Right atrium auricular region (tissue), 2 donors: ENCODE measurements around the gene STARD3NL. TPM values are rescaled to one million over a fixed set of nuclear protein-coding genes. Genes with fewer than 3 reads are reported as not detected.
"Not testable (repeated sequence)": the region's sequence is repeated elsewhere in the genome, so short reads cannot be mapped to it uniquely, and the experiment has no call there.

Experiments used
- DNase-seq: peaks from one replicate; pipeline ENCODE4 v3.0.0-alpha.2; 2019; ENCODE audit warnings: low spot score
- H3K27ac ChIP-seq, 2 donors: fragments of 200-600 bp; sonication (generic); 1 replicate in 1 of 2; 2 replicates in 1 of 2; pipeline ENCODE4 v1.5.1; 2016 to 2019
- H3K27me3 ChIP-seq, 2 donors: fragments of 200-600 bp; sonication (generic); one replicate each; pipeline versions ENCODE4 v1.5.1 to v1.6.0; 2017 to 2019
- H3K36me3 ChIP-seq: fragments of 200-600 bp; sonication (generic); one replicate; pipeline ENCODE4 v1.5.1; 2016
- H3K4me1 ChIP-seq, 2 donors: fragments of 200-600 bp; sonication (generic); one replicate each; pipeline versions ENCODE4 v1.5.1 to v1.6.0; 2017 to 2019
- H3K4me3 ChIP-seq, 2 donors: fragments of 200-600 bp; sonication (generic); 1 replicate in 1 of 2; 2 replicates in 1 of 2; pipeline ENCODE4 v1.5.1; 2017 to 2019; ENCODE audit warnings: mild to moderate bottlenecking in 1 of 2, moderate library complexity in 1 of 2
- H3K9me3 ChIP-seq, 2 donors: fragments of 200-600 bp; sonication (generic); one replicate each; pipeline ENCODE4 v1.5.1; 2019
- total RNA-seq, 2 donors: library from RNA; depleted of rRNA; stranded (reverse); fragments of >200 nt; gene quantifications; one replicate each; pipeline ENCODE4 v1.1.0, GENCODE V29; 2016
- TF ChIP-seq, protein P1 (sequence below), 2 donors: fragments of 200-600 bp; sonication (generic); IDR thresholded peaks; one replicate each; pipeline ENCODE4 v1.5.1; 2019; ENCODE audit warnings: antibody characterized with exemption in 2 of 2

The STARD3NL gene
- total RNA-seq, 2 donors from 2014 or later: 36.3 to 41.9 TPM

DNA sequence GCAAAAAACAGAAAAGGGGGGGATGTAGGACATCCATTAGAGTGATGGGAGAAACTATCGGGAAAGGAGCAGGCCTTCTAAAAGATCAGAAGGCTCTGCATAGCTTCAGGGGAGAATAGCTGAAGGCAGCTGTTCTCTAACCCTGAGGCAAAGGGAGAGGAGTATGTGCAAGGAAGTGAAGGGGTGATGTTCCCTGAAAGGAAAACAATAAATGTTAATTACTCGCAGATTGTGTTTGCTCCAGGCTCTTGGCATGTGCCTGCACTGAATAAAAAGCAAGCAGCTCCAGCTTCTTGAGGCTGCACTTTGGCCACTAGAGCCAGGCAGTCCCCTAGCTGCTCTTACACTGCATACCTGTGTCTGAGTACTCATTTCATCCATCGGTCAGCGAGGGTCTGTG, 14.4 kb upstream of the STARD3NL start:
- H3K27ac ChIP-seq: no peak overlapping the region
- no peak overlapping the region for H3K4me3 ChIP-seq
- TF ChIP-seq, protein P1, sequence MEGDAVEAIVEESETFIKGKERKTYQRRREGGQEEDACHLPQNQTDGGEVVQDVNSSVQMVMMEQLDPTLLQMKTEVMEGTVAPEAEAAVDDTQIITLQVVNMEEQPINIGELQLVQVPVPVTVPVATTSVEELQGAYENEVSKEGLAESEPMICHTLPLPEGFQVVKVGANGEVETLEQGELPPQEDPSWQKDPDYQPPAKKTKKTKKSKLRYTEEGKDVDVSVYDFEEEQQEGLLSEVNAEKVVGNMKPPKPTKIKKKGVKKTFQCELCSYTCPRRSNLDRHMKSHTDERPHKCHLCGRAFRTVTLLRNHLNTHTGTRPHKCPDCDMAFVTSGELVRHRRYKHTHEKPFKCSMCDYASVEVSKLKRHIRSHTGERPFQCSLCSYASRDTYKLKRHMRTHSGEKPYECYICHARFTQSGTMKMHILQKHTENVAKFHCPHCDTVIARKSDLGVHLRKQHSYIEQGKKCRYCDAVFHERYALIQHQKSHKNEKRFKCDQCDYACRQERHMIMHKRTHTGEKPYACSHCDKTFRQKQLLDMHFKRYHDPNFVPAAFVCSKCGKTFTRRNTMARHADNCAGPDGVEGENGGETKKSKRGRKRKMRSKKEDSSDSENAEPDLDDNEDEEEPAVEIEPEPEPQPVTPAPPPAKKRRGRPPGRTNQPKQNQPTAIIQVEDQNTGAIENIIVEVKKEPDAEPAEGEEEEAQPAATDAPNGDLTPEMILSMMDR (IDR thresholded peaks at IDR 0.05): no peak

DNA sequence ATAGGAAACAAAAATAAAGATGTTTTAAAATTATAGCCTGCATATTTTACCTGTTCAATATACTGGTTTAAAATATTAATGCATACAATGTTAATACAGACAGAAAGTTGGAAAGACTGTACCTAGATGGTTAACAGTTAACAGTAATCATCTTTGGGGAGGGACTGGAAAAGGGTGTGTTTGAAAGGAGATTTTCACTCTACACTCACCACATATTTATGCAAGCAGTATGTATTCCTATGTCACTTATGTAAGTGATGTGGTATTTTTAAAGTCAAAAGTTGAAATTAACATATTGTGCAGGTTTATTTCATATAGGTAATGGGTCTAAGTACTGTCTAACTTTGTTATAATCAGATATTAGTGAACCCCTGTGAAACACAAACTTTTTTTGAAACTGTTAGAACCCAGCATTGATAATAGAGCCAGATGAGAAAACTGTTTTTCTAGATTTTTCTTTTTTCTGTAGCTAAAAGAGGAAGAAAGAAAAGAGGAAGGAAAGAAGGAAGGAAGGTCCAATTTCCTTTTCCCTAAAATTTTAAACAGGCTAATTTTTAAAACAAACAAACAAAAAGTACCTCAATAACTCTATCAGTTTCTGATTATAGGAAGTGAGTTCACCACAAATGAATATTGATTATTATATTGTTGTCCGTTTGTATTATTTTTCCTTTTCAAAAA, 9.0 kb upstream of the STARD3NL start:
- DNase-seq: no peak
- Histone ChIP-seq H3K27me3 (no peaks in the 10 kb centered on the region), H3K27ac (no peak overlapping the region), H3K4me1 (no peaks in the 10 kb centered on the region), H3K36me3 (no peaks in the 10 kb centered on the region), H3K4me3 (no peak overlapping the region), H3K9me3 (no peaks in the 10 kb centered on the region)
- TF ChIP-seq, protein P1 (IDR thresholded peaks at IDR 0.05): no peak

More for the DNA sequence above, 14.4 kb upstream of the STARD3NL start:
- H3K4me1 ChIP-seq: no peaks in the 10 kb centered on the region
- no peaks in the 10 kb centered on the region for H3K9me3 ChIP-seq
- no peaks in the 10 kb centered on the region for H3K36me3 ChIP-seq
- DNase-seq: no peak
- H3K27me3 ChIP-seq: no peaks in the 10 kb centered on the region

DNA sequence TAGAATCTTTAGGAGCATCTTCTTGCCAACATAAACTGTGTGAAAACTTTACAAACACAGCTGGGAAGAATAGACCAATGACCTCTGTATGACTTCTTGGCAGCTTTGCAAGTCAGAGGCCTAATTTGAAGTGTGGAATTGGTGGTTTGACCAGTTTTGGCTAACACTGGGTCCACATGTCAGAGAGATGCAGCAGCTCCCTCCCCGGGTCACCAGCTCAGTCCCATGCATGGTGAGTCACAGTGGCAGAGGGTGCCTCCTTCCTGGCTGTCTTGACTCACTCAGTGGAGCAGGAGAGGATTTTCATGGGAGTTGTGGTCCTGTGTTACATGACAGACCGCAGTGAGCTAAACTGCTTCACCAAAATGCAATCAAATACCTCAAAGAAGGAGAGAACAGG, 8.2 kb upstream of the STARD3NL start:
- H3K36me3 ChIP-seq: no peaks in the 10 kb centered on the region
- TF ChIP-seq, protein P1 (IDR thresholded peaks at IDR 0.05): no peak
- no peaks in the 10 kb centered on the region for H3K27me3 ChIP-seq
- H3K4me1 ChIP-seq: no peaks in the 10 kb centered on the region
- no peak overlapping the region for H3K4me3 ChIP-seq
- H3K27ac ChIP-seq: no peak overlapping the region
- no peaks in the 10 kb centered on the region for H3K9me3 ChIP-seq
- DNase-seq: peak; percentile 69

DNA sequence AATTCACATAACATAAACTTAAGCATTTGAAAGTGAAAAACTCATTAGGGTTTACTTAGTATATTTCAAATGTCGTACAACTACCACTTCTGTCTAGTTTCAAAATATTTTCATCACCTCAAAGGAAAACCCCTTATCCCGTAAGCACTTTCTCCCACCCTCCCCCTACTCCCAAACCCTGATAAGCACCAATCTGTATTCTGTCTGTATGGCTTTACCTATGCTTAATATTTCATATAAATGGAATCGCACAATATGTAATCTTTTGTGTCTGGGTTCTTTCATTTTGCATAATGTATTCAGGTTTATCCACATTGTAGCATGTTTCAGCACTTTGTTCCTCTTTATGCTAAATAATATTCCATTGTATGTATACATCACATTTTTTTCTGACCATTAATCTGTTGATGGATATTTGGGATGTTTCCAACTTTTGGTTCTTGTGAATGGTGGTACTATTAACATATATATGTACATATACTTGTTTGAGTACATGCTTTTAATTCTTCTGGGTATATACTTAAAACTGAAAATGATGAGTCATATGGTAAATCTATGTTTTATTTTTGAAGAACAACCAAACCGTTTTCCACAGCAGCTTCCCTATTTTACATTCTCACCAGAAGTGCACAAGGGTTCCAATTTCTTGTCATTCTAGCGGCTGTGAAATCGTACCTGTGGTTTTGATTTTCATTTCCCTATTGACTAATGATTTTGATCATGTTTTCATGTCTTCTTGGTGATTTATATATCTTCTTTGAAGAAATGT, 6.2 kb upstream of the STARD3NL start:
- H3K9me3 ChIP-seq: no peaks in the 10 kb centered on the region
- H3K27me3 ChIP-seq: peaks cover 0 to 3% of the 10 kb centered on the region in 2 donors
- no peaks in the 10 kb centered on the region for H3K4me1 ChIP-seq
- H3K4me3 ChIP-seq: no peak overlapping the region
- DNase-seq: no peak
- TF ChIP-seq, protein P1 (IDR thresholded peaks at IDR 0.05): no peak
- H3K27ac ChIP-seq: no peak overlapping the region
- H3K36me3 ChIP-seq: no peaks in the 10 kb centered on the region

DNA sequence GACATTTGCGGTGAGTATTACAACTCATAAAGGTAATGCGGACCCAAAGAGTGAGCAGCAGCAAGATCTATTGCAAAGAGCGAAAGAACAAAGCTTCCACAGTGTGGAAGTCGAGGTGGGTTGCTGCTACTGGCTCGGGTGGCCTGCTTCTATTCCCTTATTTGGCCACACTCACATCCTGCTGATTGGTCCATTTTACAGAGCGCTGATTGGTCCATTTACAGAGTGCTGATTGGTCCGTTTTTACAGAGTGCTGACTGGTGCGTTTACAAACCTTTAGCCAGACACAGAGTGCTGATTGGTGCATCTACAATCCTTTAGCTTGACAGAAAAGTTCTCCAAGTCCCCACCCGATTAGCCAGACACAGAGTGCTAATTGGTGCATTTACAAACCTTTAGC, 2.5 kb upstream of the STARD3NL start:
- DNase-seq, H3K36me3 ChIP-seq, H3K4me3 ChIP-seq: not testable (repeated sequence)

DNA sequence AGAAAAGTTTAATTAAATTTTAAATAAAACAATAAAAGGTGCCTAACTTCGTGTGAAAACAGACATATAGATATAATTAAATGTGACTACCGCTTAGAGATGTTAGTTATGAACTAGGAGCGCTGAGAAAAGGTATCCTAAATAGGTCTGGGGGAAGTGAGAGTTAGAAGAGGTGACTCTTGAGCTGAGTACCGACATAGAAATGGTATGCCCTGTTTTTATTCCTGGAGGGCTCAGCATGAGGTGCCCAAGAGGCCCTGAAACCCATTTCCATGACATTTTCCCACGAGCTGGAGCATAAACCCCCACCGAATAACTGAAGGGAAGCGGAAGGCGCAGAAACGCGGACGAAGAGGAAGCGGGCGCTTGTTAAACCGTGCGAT, 433 bp upstream of the STARD3NL start:
- TF ChIP-seq, protein P1 (IDR thresholded peaks at IDR 0.05): no peak
- DNase-seq: no peak
- H3K4me1 ChIP-seq: peaks cover 0 to 21% of the 10 kb centered on the region in 2 donors

More for the DNA sequence above, 2.5 kb upstream of the STARD3NL start:
- H3K4me1 ChIP-seq: peaks cover 0 to 17% of the 10 kb centered on the region in 2 donors
- not testable (repeated sequence) for H3K9me3 ChIP-seq, H3K27ac ChIP-seq, H3K27me3 ChIP-seq

More for the DNA sequence above, 433 bp upstream of the STARD3NL start:
- Histone ChIP-seq H3K36me3 (no peaks in the 10 kb centered on the region), H3K9me3 (no peaks in the 10 kb centered on the region), H3K27ac (peak overlapping the region; percentile 94 to 95), H3K27me3 (peaks cover 0 to 3% of the 10 kb centered on the region in 2 donors), H3K4me3 (peak overlapping the region; percentile 70 to 73)
